Measurements from ENCODE around the gene FAM76A. TPM values are rescaled to one million over a fixed set of nuclear protein-coding genes. Genes with fewer than 3 reads are reported as not detected.
A peak's percentile ranks its signal among the peaks of the same experiment; 100 is the strongest.

FAM76A gene
- total and polyA plus RNA-seq, 8 donors = 3.7 to 125 (median 11.8) TPM

- Histone ChIP-seq H3K27me3 (no peaks in the 10 kb centered on the region), H3K4me3 (no peak overlapping the region), H3K4me1 (peaks cover 0 to 6% (median 4%) of the 10 kb centered on the region in 4 donors), H3K9me3 (no peaks in the 10 kb centered on the region), H3K36me3 (no peaks in the 10 kb centered on the region), H3K27ac (no peak overlapping the region)
- 95 to 100% (median 100%) methylated on average over 2 of the region's 2 CpGs for WGBS, 5 donors
- no peak for DNase-seq
- intact Hi-C loops (cut with DNase I; ENCODE audit: low total_unique reads) = no loop called here
- no peak for TF ChIP-seq EP300 (IDR thresholded peaks at IDR 0.05)
- TF ChIP-seq CTCF (IDR thresholded peaks at IDR 0.05) = no peak
- no peak for TF ChIP-seq POLR2A (IDR thresholded peaks at IDR 0.05)
- no peak for TF ChIP-seq POLR2AphosphoS5 (IDR thresholded peaks at IDR 0.05)
Observed at GRCh38 chr1:27710574-27710973, 15.2 kb upstream of the FAM76A start.

- H3K9me3 ChIP-seq = no peaks in the 10 kb centered on the region
- TF ChIP-seq EP300 (IDR thresholded peaks at IDR 0.05) (no peak), POLR2AphosphoS5 (IDR thresholded peaks at IDR 0.05) (no peak), CTCF (IDR thresholded peaks at IDR 0.05) (no peak), POLR2A (IDR thresholded peaks at IDR 0.05) (no peak)
- H3K36me3 ChIP-seq = no peaks in the 10 kb centered on the region
- peaks cover 0 to 6% (median 5%) of the 10 kb centered on the region in 4 donors for H3K4me1 ChIP-seq
- WGBS, 5 donors = 43 to 59% (median 47%) methylated on average over 3 of the region's 3 CpGs
- peak in 1 of 2 donors; percentile 29 for DNase-seq
- H3K27me3 ChIP-seq = no peaks in the 10 kb centered on the region
- H3K4me3 ChIP-seq = no peak overlapping the region
- no peak overlapping the region for H3K27ac ChIP-seq
- intact Hi-C loops (cut with DNase I; ENCODE audit: low total_unique reads) = no loop called here
Observed at GRCh38 chr1:27713139-27713725, 12.5 kb upstream of the FAM76A start.

- intact Hi-C loops (cut with DNase I; ENCODE audit: low total_unique reads) = no loop called here
- no peak overlapping the region for H3K4me3 ChIP-seq
- H3K4me1 ChIP-seq = peaks cover 0 to 6% (median 5%) of the 10 kb centered on the region in 4 donors
- H3K27me3 ChIP-seq = no peaks in the 10 kb centered on the region
- no peak for DNase-seq
- peak overlapping the region in 1 of 5 donors; percentile 8 for H3K27ac ChIP-seq
- H3K36me3 ChIP-seq = no peaks in the 10 kb centered on the region
- 61 to 75% (median 69%) methylated on average over 3 of the region's 3 CpGs for WGBS, 5 donors
- TF ChIP-seq POLR2AphosphoS5 (IDR thresholded peaks at IDR 0.05) = no peak
- TF ChIP-seq POLR2A (IDR thresholded peaks at IDR 0.05) = no peak
- no peak for TF ChIP-seq EP300 (IDR thresholded peaks at IDR 0.05)
- TF ChIP-seq CTCF (IDR thresholded peaks at IDR 0.05) = no peak
- no peaks in the 10 kb centered on the region for H3K9me3 ChIP-seq
Observed at GRCh38 chr1:27713869-27714513, 11.8 kb upstream of the FAM76A start.

- intact Hi-C loops (cut with DNase I; ENCODE audit: low total_unique reads) = no loop called here
- H3K4me3 ChIP-seq = no peak overlapping the region
- no peak for DNase-seq
- no peaks in the 10 kb centered on the region for H3K27me3 ChIP-seq
- 31 to 66% (median 43%) methylated on average over 2 of the region's 2 CpGs for WGBS, 5 donors
- no peaks in the 10 kb centered on the region for H3K36me3 ChIP-seq
- TF ChIP-seq POLR2AphosphoS5 (IDR thresholded peaks at IDR 0.05) = no peak
- no peak for TF ChIP-seq CTCF (IDR thresholded peaks at IDR 0.05)
- TF ChIP-seq POLR2A (IDR thresholded peaks at IDR 0.05) = no peak
- TF ChIP-seq EP300 (IDR thresholded peaks at IDR 0.05) = no peak
- peak overlapping the region in 1 of 5 donors; percentile 28 for H3K27ac ChIP-seq
- H3K4me1 ChIP-seq = peaks cover 0 to 6% (median 5%) of the 10 kb centered on the region in 4 donors
- H3K9me3 ChIP-seq = no peaks in the 10 kb centered on the region
Observed at GRCh38 chr1:27716262-27716895, 9.4 kb upstream of the FAM76A start.

Measured in stomach (tissue), 9 donors.